GM19240 (cell line): Measurements from ENCODE around the gene ATAD5.
A peak's percentile ranks its signal among the peaks of the same experiment; 100 is the strongest.
"Not testable (repeated sequence)": the region's sequence is repeated elsewhere in the genome, so short reads cannot be mapped to it uniquely, and the experiment has no call there.

Experiments
- DNase-seq: peaks from one replicate; pipeline ENCODE4 v3.0.0; 2011; ENCODE audit warnings: low spot score; ENCODE audit not compliant: insufficient read length

The ATAD5 gene

GRCh38 chr17:30821871-30822723 lies 9.7 kb upstream of the ATAD5 start:
- DNase-seq = no peak

- not testable (repeated sequence) for DNase-seq
Measured at GRCh38 chr17:30822919-30823318, 8.8 kb upstream of the ATAD5 start.

- no peak for DNase-seq
Measured at GRCh38 chr17:30823421-30823820, 8.3 kb upstream of the ATAD5 start.

GRCh38 chr17:30824002-30824355 lies 7.8 kb upstream of the ATAD5 start:
- peak; percentile 14 for DNase-seq

GRCh38 chr17:30824356-30825145 lies 7.2 kb upstream of the ATAD5 start, which contains the start of gene CRLF3:
TSS of gene CRLF3 (minus strand) at chr17:30824692. CDS start at chr17:30824651, 41 bp downstream.
- DNase-seq = peak; percentile 79

GRCh38 chr17:30827082-30827481 lies 4.7 kb upstream of the ATAD5 start:
- no peak for DNase-seq

GRCh38 chr17:30829022-30829421 lies 2.7 kb upstream of the ATAD5 start:
- no peak for DNase-seq

GRCh38 chr17:30831257-30831656 lies 509 bp upstream of the ATAD5 start:
- DNase-seq = no peak

GRCh38 chr17:30832438-30833124 lies 815 bp downstream of the ATAD5 start:
- DNase-seq = no peak

GRCh38 chr17:30838202-30838807 lies 6.5 kb downstream of the ATAD5 start:
- no peak for DNase-seq

- no peak for DNase-seq
Measured at GRCh38 chr17:30840771-30841170, 9.0 kb downstream of the ATAD5 start.

- no peak for DNase-seq
Measured at GRCh38 chr17:30848021-30848420, 16.3 kb downstream of the ATAD5 start.

- DNase-seq = no peak
Measured at GRCh38 chr17:30854146-30854545, 22.4 kb downstream of the ATAD5 start.

GRCh38 chr17:30858556-30859250 lies 26.9 kb downstream of the ATAD5 start:
- no peak for DNase-seq

GRCh38 chr17:30864636-30865035 lies 32.9 kb downstream of the ATAD5 start:
- no peak for DNase-seq

GRCh38 chr17:30869005-30869404 lies 37.2 kb downstream of the ATAD5 start:
- no peak for DNase-seq

GRCh38 chr17:30886187-30886586 lies 54.4 kb downstream of the ATAD5 start:
- DNase-seq = no peak

GRCh38 chr17:30894236-30894635 lies 62.5 kb downstream of the ATAD5 start:
- no peak for DNase-seq

- no peak for DNase-seq
Measured at GRCh38 chr17:30897311-30897710, 65.5 kb downstream of the ATAD5 start.

- no peak for DNase-seq
Measured at GRCh38 chr17:30905742-30906100, 74.0 kb downstream of the ATAD5 start.
